Breast epithelium (tissue), 3 donors: ENCODE data around the gene CRTAC1.

Experiments used
- CTCF ChIP-seq, 3 donors: fragments of 450-650 bp; IDR thresholded peaks; one replicate each; pipeline ENCODE4 v1.5.1; 2016 to 2017; ENCODE audit warnings: antibody characterized with exemption in 3 of 3, mild to moderate bottlenecking in 3 of 3, moderate library complexity in 3 of 3
- POLR2A ChIP-seq: fragments of 450-650 bp; IDR thresholded peaks from one replicate; pipeline ENCODE4 v1.6.1; 2016; ENCODE audit warnings: antibody characterized with exemption, mild to moderate bottlenecking, moderate library complexity

DNA sequence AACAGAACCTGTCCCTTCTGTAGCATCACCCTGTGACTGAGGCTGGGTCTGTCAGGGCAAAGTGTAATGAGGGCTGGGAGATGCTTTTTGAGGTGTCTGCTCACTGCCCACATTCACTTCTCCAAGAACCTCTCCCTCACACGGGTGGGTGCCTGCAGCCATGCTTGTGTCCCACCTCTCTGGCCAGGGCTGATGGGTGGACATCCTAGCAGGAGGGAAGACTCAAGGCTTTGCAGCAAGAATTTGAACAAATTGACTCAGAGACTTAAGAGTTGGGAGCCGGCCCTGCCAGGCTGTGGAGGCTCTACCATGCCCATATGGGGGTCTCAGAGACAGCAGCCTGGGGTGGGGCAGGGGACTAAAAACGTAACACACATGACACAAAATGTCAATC lies 147.3 kb downstream of the CRTAC1 start:
- no peak for TF ChIP-seq POLR2A
- no peak for TF ChIP-seq CTCF (IDR thresholded peaks at IDR 0.05)
